ENCODE data around the gene EAPP.
A peak's percentile ranks its signal among the peaks of the same experiment; 100 is the strongest.
"Not testable (repeated sequence)": the region's sequence is repeated elsewhere in the genome, so short reads cannot be mapped to it uniquely, and the experiment has no call there.

The EAPP gene

GRCh38 chr14:34539407-34540180, at the start of gene EAPP:
EAPP (minus strand) TSS chr14:34539701; CDS start chr14:34539628, 73 bp downstream.
- DNase-seq = peak; percentile 97

- no peak for DNase-seq
Measured at GRCh38 chr14:34583525-34583924, 44.0 kb upstream of the EAPP start.

- DNase-seq = no peak
Measured at GRCh38 chr14:34582117-34582680, 42.7 kb upstream of the EAPP start.

- no peak for DNase-seq
Measured at GRCh38 chr14:34580381-34580780, 40.9 kb upstream of the EAPP start.

GRCh38 chr14:34571771-34572170, 32.3 kb upstream of the EAPP start:
- DNase-seq = no peak

- no peak for DNase-seq
Measured at GRCh38 chr14:34569750-34570149, 30.2 kb upstream of the EAPP start.

- DNase-seq = no peak
Measured at GRCh38 chr14:34568803-34569202, 29.3 kb upstream of the EAPP start.

GRCh38 chr14:34562776-34563150, 23.3 kb upstream of the EAPP start:
- no peak for DNase-seq

- not testable (repeated sequence) for DNase-seq
Measured at GRCh38 chr14:34562037-34562775, 22.7 kb upstream of the EAPP start.

- not testable (repeated sequence) for DNase-seq
Measured at GRCh38 chr14:34556498-34556829, 17.0 kb upstream of the EAPP start.

- DNase-seq = not testable (repeated sequence)
Measured at GRCh38 chr14:34555583-34556497, 16.3 kb upstream of the EAPP start.

GRCh38 chr14:34554540-34555250, 15.2 kb upstream of the EAPP start:
- no peak for DNase-seq

- not testable (repeated sequence) for DNase-seq
Measured at GRCh38 chr14:34549276-34549966, 9.9 kb upstream of the EAPP start.

GRCh38 chr14:34548472-34548981, 9.0 kb upstream of the EAPP start:
- no peak for DNase-seq

- DNase-seq = not testable (repeated sequence)
Measured at GRCh38 chr14:34547136-34547520, 7.6 kb upstream of the EAPP start.

GRCh38 chr14:34546272-34547135, 7.0 kb upstream of the EAPP start:
- not testable (repeated sequence) for DNase-seq

GRCh38 chr14:34540181-34541059, 919 bp upstream of the EAPP start:
- DNase-seq = not testable (repeated sequence)

- DNase-seq = no peak
Measured at GRCh38 chr14:34538871-34539406, 562 bp downstream of the EAPP start.

GRCh38 chr14:34538096-34538495, 1.4 kb downstream of the EAPP start:
- DNase-seq = not testable (repeated sequence)

Measured in right forelimb (tissue), 1 donor.